ENCODE data around the gene TCL1B.

Gene TCL1B

DNA sequence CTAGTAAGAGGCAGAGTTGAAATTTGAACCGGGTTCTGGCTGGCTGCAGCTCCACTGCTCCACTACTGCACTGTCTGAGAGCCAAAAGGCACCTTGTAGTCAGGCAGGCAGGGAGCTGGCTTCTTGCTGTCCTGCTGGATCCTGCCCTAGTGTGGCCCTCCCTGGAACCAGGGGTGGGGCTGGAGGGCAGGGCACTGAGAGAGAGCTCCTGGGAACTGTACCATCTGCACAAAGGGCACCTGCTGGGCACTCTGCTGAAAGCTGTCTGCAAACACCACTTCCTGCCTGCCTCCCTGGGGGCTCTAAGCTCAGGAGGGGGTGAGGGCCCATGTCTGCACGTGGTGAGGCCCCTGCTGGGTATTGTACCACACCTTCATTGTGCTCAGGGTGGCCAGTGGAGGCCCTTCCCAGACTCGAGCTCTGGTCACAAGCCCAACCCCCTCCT, 19.0 kb upstream of the TCL1B start:
- DNase-seq = no peak

DNA sequence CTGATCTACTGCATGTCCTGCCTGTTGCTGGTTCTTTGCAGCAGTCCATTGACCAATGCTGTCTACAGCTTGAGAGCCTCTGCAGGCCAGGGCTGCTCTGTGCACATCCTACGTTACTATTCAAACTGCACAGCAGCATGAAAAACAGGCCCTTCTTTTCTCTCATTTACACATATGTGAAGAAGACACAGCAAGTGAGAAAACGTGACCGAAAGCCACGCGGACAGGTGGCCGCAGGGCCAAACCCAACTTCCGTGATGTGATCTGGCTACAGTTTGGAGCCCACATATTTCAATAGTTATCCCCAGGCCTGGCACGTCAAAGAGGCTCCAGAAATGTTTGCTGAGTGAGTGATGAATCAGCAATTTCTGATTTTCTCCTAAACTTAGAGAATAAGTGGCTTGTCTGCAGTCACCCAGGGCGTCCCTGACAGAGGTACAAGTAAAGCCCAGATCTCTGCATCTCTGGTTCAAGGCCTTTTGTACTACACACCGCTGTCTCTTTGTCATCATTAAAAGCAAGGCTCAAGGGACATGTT, 17.9 kb upstream of the TCL1B start:
- no peak for DNase-seq

DNA sequence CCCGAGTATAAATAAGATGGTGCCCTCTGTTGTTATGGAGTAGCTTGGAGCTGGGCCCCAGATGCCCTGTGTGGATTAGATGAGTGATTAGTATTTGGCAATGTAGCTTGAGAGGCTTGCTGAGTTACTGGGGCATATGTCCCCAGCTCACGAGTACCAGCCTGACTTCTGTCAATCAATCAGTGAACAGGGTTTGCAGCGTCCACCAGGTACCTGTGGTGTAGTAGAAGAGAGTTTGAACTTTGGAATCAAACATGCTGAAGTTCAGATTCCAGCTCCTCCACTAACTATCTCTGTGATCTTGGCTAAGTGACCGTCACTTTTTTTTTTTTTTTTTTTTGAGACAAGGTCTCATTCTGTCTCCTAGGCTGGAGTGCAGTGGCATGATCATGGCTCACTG, 11.6 kb upstream of the TCL1B start:
- no peak for DNase-seq

DNA sequence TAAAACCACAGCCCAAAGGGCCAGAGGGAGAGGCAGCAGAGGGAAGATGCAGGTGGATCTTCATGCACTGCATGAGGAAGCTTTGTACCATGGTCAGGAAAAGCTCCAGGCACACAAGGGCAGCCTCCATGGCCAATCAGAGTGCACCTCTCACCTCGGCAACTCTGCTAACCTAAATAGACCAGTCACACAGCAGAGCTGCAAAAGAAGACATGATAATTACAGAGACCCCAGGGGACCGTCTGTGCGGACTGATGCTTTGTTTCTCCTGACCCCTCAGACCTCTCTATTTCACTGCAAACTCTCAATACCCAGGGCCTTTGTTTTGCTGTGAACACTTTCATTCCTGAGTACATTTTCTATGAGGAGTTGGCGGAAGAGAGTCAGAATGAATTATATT, 10.7 kb upstream of the TCL1B start:
- no peak for DNase-seq

DNA sequence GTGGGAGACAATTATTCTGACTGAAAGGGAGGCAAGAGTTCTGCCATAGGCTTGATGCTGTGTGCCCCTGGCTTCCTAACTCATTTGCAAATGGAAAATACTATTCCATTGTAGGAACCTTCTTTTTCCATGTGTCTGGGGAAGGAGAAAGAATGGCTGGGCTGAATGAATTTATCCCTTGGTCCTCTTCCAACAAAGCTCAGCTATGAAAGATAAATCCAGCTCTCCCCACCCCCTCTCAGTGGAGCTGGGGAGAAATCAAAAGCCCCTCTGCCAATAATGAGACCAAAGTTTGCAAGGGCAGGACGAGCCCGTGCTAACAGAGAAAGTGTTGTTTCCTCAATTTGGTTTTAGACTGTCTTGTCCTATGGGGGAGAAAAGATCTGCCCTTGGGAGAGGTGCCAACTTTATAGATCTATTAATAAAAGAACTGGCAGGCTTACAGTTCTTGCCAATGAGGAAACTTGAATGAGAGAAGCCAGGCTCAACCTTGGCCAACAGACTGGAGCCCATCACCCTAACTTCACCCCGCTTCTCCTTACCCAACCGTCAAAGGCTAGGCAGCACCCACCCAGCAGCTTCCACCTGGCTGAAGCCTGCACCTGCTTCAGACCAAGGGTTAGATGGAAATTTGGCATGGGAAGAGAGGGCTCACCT, 8.9 kb upstream of the TCL1B start:
- DNase-seq = no peak

DNA sequence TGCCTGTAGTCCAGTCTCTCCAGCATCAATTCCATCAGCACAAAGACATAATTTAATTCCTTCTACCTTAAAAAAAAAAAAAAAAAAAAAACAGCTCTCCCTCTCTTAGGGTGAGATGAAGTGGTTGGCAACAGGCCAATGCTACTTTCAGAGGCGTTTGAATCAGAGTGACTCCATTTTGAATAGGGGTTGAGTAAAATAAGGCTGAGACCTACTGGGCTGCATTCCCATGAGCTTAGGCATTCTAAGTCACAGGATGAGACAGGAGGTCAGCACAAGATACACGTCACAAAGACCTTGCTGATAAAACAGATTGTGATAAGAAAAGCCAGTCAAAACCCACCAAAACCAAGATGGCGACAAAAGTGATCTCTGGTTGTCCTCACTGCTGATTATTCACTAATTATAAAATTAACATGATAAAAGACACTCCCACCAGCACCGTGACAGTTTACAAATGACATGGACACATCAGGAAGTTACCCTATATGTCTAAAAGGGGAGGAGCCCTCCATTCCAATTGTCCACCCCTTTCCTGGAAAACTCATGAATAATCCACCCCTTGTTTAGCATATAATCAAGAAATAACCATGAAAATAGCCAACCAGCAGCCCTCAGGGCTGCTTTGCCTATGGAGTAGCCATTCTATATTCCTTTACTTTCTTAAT, 6.9 kb upstream of the TCL1B start:
- no peak for DNase-seq

DNA sequence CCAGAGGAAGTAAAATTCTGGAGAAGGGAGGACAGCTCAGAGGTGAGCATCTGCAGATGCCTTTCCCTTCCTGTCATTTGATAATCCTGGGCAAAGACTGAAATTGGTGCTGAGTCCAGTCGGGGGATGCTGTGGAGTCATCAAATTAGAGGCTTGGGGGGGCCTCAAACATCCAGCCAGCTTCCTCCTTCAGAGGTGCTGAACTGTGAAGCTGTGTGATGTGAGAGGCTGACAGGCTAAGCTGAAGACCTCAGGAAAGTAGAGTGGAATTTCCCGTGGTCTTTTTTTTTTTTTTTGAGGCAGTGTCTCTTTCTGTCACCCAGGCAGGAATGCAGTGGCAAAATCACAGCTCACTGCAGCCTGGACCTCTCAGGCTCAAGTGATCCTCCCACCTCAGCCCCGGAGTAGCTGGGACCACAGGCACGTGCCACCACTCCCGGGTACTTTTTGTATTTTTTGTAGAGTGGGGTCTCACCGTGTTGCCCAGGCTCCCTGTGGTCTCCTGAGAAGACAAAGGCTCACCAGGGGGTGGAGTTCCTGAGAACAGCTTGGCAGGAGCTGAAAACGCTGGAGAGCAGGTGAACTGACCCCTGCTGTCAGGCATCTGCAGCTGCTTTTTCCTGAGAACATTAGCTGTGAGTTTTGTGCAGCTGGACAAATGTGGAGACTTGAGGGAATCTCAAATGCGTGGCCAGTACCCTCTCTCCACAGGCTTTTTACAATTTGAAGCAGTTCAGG, 6.1 kb upstream of the TCL1B start:
- DNase-seq = no peak

DNA sequence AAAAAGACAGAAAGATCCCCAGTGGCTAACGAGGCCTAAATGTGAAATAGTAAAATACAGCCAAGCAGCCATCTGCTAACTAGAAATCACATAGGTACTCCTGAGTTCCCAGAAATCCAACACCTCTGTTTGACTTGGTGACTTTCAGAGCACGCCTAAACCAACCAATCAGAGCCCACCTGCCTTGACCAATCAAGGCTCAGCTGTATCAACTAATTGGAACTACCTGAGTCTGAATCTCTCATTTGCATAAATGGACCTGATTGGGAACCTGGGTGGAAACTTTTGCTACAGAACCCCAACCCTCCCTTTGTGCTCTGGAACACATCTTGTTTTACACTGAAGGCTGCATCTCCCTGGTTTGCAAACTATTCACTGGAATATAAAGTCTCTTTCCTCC, 5.1 kb upstream of the TCL1B start:
- no peak for DNase-seq

DNA sequence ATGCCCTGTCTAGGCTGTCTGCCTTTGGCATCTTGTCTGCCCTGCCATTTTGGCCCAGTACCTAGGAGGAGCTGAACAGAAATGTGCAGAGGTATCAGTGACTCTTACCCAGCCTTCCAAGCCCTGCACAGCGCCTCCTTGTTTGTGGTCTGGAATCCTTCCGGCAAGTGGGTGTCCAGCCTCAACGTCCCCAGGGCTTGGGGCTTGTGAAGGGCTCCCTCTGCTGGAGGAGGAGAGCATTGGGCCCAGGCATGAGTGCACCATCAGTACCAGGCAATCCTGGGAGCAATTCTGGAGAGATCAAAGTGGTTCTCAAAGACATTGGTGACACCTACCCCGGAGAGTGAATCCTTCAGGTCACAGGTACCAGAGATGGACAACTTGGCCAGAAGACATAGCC, 2.4 kb upstream of the TCL1B start:
- DNase-seq = no peak

DNA sequence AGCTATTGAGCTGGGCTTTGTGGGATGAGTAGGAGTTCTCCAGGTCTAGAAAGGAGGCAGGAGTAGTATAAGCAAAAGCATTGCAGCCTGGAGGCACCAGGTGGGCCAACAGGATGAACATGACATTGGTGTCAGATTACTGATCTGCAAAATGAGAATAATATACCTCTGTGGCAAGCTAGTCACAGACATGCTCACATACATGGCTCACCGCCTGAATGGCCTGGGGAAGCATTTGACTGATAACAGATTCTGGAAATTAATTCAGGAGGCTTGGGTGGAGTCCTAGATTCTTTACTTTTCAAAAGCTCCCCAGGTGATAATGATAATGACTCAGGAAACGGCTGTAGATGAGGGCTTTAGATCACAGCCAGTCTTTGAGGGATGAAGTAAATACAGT, 709 bp downstream of the TCL1B start:
- no peak for DNase-seq

DNA sequence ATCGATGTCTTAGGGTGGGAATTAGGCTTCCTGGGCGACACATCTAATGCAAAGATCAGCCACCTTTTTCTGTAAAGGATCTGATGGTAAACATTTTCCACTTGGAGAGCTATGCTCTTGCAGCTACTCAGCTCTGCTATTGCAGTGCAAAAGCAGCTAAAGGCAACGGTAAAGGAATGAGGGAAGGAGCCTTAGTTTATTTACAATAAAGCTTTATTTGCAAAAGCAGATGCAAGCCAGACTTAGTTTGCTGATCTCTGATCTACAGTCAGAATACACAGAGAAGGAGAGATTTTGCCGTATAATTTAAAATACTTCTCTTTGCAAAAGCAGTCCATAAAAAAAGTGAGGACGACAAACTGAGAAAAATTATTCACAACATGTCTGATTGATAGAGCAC, 3.2 kb downstream of the TCL1B start:
- no peak for DNase-seq

DNA sequence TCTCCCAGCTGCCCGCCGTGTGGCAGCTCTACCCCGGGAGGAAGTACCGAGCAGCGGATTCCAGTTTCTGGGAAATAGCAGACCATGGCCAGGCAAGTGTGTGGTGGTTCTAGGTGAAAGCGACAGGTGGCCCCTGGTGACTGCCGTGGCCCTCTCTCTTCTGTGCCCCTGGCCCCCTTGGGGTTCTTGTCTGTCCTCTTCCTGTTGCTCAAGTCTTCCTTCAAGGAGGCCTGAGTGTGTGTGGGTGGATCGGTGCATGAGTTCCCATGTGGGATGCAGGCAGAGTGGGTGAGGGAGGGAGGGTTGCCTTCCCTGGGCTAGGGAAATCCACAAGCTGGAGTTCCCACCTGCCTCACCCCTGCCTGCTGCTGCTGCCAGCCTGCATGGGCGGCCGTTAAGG, 4.6 kb downstream of the TCL1B start:
- no peak for DNase-seq

DNA sequence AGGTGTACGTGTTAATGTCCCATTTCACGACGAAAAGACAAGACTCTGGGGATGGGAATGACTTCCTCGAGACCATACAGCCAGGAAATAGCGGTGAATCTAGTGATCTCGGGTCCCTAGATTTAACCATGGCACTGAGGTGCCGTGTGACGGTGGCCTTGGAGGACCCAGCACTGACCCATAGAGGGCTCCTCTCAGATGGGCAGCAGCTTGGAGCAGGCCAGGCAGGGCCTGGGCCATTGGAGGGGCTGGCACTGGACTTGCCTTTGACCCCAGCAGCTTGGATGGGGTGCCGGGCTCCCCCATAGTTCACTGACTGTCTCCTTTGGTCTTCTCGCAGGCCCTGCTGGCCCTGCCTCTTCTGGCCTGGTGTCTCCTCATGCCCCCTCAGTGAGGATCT, 5.4 kb downstream of the TCL1B start:
- DNase-seq = no peak

DNA sequence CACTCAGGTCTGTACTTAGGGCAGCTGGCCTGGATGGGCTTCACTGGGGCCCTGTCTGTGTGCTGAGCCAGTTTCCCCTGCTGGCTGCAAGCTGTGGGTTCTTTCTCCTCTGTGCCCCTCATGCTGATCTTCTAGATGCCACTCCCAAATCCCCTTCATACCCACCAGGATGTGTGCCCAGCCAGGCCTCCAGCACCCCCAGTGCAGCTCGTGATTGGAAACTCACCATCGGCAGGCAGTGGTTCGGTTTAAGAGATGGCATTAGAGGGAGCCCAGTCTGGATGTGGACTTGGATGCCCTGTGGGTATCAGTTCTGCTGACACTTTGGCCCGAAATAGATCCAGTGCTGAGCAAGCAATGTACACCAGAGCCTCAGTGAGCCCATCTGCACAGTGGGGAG, 5.9 kb downstream of the TCL1B start:
- no peak for DNase-seq

DNA sequence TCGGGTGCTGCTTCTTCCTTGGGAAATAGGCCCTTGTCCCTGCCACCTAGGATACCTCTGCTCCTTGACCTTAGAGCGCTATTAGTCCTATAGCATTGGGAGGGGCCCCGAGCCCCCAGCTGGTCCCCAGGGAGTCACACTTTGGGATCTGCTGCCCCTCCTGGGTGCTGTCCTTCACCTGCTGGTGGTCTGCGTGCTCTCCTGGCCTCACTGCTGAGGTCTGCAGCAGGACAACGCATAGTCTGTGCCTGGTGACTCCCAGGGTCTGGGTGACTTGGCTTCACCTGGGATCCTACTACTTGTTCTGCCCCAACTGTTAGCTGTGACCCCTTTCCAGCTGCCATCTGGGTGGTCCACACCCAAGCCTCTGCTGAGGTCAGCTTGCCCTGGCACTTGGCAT, 8.8 kb downstream of the TCL1B start:
- DNase-seq = no peak

DNA sequence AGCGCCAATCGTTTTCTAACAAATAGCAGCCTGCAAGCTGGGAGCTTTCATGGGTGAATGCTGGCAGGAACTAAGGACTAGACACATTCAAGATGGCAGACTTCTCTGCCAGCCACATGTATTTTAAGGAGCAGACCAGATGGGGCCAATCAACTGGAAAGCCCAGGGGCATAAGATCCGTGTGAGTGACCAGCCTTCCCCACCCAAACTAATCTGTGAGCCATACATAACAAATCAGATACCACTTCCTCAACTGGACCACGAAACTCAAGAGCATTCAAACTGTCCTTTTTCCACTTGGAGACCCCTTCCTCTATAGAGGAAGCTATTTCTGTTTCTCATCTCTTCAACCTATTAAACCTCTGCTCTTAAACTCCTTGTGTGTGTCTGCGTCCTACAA, 9.7 kb downstream of the TCL1B start:
- DNase-seq = no peak

DNA sequence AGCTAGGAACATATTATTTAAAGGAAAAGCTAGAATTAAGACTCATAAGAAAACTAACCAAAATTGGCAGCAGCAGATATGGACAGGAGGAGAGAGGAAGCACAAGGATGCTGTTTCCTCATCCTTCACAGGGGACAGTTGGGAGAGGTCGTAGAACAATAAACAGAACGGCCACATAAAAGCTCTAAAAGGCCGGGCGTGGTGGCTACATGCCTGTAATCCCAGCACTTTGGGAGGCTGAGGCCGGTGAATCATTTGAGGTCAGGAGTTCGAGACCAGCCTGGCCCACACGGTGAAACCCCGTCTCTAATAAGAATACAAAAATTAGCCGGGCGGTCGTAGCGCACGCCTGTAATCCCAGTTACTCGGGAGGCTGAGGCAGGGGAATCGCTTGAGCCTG, 10.5 kb downstream of the TCL1B start:
- DNase-seq = no peak

DNA sequence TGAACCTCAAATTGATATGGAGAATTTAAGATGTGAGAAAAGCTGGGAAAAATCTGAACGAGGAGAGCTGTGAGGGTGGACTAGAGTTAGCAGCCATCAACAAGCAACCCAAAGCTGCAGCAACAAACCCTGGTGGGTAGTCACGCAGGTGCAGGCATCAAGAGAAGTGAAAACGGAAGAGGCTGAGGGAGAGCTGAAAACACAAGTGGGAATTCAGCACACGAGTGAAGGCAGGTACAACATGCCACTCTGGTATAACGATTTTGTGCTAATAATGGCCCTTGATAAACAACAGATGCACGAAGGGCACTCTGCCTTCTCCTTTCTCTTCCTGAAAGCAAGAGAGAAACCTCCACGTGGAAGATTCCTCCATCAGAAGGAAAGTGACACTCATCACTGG, 11.5 kb downstream of the TCL1B start:
- DNase-seq = no peak

DNA sequence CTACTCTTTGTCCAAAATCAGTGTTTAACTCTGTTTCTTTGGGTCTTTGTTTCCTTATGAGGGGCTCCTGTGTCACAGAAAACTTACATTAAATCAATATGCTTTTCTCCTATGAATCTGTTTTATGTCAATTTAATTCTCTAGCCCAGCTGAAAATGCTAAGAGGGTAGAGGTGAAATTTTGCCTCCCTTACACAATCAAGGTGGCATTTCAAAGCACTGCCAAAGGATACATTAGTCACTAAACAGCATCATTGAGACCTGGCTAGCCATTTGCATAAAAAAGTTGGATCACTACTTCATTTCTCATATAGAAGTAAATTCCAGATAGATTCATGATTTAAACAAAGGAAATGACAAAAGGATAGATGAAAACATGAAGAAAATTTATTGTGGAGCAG, 12.1 kb downstream of the TCL1B start:
- DNase-seq = no peak

DNA sequence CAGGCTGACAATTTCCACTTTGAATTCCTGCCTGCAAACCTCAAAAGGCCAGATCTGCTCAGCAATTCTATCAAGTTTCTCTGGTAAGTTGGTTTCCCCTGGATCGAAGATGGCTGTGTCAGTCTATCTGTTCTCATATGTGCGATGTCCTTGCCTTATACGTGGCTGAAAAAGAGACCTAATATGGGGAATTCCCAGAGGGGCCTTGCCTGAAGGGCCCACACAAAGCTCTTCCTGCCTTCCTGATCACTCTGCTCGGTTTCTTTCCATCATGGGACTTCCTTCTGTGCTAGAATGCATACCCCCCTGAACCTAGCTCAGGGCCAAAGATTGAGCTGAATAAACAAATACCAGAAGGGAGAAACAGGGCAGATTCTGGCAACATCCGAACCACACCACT, 13.2 kb downstream of the TCL1B start:
- DNase-seq = no peak

DNA sequence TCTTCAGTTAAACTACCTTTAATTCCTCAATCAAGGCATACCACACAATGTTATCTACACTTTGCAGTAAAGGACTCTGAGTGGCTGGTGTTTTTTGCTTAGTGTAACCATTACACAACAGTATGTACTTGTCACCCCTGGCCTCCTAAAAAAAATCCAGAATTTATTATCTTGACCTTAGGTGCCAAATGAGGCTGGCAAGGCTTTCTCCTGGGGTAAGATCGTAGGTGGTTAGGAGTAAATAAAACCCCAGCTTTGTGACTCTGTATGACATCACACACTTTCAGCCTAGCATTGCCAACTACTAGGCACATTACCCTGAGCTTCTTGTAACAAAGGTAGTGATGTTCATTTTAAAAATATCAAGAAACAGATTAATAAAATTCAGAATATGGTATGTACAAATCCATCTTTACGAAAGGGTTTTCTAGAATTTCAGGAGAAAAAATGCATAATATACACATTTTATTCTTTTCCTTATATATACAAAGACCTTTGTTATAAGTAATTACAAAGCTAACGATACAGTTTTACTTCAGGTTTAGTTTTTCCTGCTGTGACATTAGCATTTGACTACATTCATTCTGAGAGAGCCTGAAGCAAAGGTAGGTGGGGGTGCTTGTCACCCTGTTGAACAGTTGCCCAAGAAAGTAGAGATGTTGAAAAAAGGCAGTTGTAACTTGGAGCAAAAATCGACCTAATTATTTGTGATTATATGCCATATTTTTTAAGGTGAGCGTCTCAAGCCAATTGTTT, 14.2 kb downstream of the TCL1B start:
- no peak for DNase-seq

DNA sequence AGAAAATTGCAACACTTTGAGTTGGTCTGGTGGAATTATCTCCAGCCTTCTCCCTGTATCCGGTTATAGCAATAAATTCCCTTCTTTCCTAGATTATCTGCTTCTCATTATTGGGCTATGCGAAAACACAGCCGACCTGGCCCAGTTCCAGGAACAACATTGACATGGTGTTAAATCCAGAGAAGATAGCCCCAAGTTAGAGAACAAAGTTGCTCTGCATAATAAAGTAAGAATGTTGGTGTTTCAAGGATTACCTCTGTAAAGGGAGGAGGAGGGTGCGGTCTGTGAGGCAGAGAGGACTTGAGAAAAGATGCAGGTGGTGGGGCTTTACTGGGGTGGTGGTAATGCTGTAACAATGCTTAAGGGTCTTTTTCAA, 15.6 kb downstream of the TCL1B start:
- no peak for DNase-seq

DNA sequence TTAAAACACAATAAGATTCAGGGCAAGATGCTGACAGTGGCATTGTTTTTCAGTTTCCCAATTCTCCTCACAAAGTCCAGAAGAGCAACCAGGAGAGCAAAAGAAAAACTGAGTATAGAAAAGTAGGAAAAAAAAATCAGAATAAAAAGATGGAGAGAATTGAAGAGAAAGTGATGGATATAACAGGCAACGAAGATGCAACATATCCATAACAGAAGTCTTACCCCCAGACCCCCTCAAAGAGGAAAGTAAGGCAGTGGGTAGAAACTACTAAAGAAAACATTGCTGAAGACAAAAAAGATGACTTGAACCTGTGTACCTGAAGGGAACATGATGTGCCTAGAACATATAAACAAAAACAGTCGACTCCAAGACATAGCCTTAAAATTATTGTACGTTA, 17.1 kb downstream of the TCL1B start:
- DNase-seq = no peak

Data from right kidney (tissue), 1 donor.